Measurements from ENCODE around the gene KLHL3. TPM values are rescaled to one million over a fixed set of nuclear protein-coding genes. Genes with fewer than 3 reads are reported as not detected.
A peak's percentile ranks its signal among the peaks of the same experiment; 100 is the strongest.

The KLHL3 gene
- total and polyA plus RNA-seq, 9 of the 15 experiments (the other 6 are each of a cell fraction or from before 2014, with no cell fraction given), result under 0.01 to 1.5 (median 0.22) TPM

DNA sequence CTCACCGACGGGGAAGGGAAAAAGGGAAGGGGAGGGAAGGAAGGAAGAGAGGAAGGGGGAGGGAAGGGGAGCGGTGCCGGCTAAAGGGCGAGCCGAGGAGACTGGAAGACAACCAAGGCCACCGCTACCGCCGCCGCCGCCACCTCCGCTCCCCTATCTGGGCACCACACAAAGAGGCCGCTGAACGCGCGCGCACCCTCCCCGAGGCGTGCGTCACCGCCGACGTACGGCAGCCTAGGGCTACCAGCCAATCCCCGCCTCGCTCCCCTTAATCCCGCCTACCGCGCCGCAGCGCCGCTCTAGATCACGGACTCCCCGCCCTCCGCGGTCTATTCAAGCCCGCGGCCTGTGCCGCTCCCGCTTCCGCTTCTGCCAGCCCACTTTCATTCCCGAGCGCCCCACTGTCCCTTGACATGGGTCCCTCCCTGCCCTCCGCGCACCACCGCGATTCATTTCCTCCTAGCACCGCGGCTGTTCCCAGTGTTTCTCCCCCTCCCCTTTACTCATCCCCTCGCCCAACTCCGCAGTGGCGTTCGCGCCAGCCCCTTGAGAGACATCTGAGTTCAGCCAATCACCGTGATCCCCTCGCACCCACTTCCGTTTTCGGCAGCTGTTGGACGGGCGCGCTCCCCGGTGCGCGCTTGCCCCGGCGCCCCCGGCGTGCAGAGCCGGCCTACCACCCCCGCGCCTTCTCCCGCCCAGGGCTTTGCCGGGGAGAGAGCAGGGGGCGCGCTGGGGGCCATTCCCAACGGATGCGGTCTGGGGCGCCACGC, 18.5 kb upstream of the KLHL3 start, which contains the start of gene HNRNPA0 (continued):
- TF ChIP-seq CHAMP1 (IDR thresholded peaks at IDR 0.05) (peak; percentile 45; the same call in 1 of the 2 replicates), HNRNPL (IDR thresholded peaks at IDR 0.05; ENCODE audit: low read depth, low read length) (peak; percentile 67; the same call in 1 of the 2 replicates), ZNF668 (CRISPR knock-in tag; IDR thresholded peaks at IDR 0.05) (no peak), DPF2 (IDR thresholded peaks at IDR 0.05) (no peak), RBM14 (IDR thresholded peaks at IDR 0.05; ENCODE audit: borderline replicate concordance, insufficient read depth, low read depth, low read length) (no peak), TOE1 (IDR thresholded peaks at IDR 0.05; ENCODE audit: borderline replicate concordance) (peak; percentile 74), TOE1 (CRISPR knock-in tag; IDR thresholded peaks at IDR 0.05; ENCODE audit: borderline replicate concordance, low read depth) (no peak), SMARCA5 (IDR thresholded peaks at IDR 0.05) (0 out of 2 replicates have a peak, but pooled peaks have one; percentile 5), GTF3C2 (IDR thresholded peaks at IDR 0.05; ENCODE audit: borderline replicate concordance, extremely low read depth, insufficient read length) (no peak), ESRRA (IDR thresholded peaks at IDR 0.05; ENCODE audit: borderline replicate concordance, low read depth) (peak; percentile 81), SMARCB1 (IDR thresholded peaks at IDR 0.05; ENCODE audit: insufficient read length, low read depth) (no peak), ZNF699 (CRISPR knock-in tag; IDR thresholded peaks at IDR 0.05; ENCODE audit: insufficient replicate concordance) (no peak), ZNF253 (CRISPR knock-in tag; conservative IDR thresholded peaks at IDR 0.05) (no peak), SMARCE1 (IDR thresholded peaks at IDR 0.05) (no peak; the same call in 1 of the 2 replicates), MIER1 (IDR thresholded peaks at IDR 0.05; ENCODE audit: low read depth) (no peak)
- TF ChIP-seq, protein P1, sequence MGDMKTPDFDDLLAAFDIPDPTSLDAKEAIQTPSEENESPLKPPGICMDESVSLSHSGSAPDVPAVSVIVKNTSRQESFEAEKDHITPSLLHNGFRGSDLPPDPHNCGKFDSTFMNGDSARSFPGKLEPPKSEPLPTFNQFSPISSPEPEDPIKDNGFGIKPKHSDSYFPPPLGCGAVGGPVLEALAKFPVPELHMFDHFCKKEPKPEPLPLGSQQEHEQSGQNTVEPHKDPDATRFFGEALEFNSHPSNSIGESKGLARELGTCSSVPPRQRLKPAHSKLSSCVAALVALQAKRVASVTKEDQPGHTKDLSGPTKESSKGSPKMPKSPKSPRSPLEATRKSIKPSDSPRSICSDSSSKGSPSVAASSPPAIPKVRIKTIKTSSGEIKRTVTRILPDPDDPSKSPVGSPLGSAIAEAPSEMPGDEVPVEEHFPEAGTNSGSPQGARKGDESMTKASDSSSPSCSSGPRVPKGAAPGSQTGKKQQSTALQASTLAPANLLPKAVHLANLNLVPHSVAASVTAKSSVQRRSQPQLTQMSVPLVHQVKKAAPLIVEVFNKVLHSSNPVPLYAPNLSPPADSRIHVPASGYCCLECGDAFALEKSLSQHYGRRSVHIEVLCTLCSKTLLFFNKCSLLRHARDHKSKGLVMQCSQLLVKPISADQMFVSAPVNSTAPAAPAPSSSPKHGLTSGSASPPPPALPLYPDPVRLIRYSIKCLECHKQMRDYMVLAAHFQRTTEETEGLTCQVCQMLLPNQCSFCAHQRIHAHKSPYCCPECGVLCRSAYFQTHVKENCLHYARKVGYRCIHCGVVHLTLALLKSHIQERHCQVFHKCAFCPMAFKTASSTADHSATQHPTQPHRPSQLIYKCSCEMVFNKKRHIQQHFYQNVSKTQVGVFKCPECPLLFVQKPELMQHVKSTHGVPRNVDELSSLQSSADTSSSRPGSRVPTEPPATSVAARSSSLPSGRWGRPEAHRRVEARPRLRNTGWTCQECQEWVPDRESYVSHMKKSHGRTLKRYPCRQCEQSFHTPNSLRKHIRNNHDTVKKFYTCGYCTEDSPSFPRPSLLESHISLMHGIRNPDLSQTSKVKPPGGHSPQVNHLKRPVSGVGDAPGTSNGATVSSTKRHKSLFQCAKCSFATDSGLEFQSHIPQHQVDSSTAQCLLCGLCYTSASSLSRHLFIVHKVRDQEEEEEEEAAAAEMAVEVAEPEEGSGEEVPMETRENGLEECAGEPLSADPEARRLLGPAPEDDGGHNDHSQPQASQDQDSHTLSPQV (IDR thresholded peaks at IDR 0.05), result no peak
- TF ChIP-seq, protein P2, sequence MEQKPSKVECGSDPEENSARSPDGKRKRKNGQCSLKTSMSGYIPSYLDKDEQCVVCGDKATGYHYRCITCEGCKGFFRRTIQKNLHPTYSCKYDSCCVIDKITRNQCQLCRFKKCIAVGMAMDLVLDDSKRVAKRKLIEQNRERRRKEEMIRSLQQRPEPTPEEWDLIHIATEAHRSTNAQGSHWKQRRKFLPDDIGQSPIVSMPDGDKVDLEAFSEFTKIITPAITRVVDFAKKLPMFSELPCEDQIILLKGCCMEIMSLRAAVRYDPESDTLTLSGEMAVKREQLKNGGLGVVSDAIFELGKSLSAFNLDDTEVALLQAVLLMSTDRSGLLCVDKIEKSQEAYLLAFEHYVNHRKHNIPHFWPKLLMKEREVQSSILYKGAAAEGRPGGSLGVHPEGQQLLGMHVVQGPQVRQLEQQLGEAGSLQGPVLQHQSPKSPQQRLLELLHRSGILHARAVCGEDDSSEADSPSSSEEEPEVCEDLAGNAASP (IDR thresholded peaks at IDR 0.05), result no peak
